Nephron (organoid): ENCODE measurements around the gene GOT2.

Experiments
- H3K27ac Mint-ChIP-seq, 3 experiments: 2 replicates each; pipeline ENCODE4 v1.8.0; 2020; ENCODE audit warnings: mixed read lengths in 3 of 3, mild to moderate bottlenecking in 2 of 3, moderate library complexity in 1 of 3
- H3K27me3 Mint-ChIP-seq: 2 replicates; pipeline ENCODE4 v1.8.0; 2021; ENCODE audit warnings: low read depth, mild to moderate bottlenecking, moderate library complexity, mixed read lengths
- H3K36me3 Mint-ChIP-seq: 2 replicates; pipeline ENCODE4 v1.8.0; 2020; ENCODE audit warnings: low read depth, mixed read lengths
- H3K4me1 Mint-ChIP-seq: 2 replicates; pipeline ENCODE4 v1.8.0; 2020; ENCODE audit warnings: mixed read lengths
- H3K4me3 Mint-ChIP-seq, 3 experiments: 2 replicates each; pipeline ENCODE4 v1.8.0; 2020; ENCODE audit warnings: mild to moderate bottlenecking in 3 of 3, mixed read lengths in 3 of 3, moderate library complexity in 2 of 3
- H3K9me3 Mint-ChIP-seq: 2 replicates; pipeline ENCODE4 v1.8.0; 2020; ENCODE audit warnings: mixed read lengths
- TF ChIP-seq, protein P1 (sequence below), 3 experiments: fragments of 200-600 bp; sonication (generic); IDR thresholded peaks; one replicate each; pipeline ENCODE4 v1.5.0; 2021; ENCODE audit warnings: antibody characterized with exemption in 3 of 3; ENCODE audit not compliant: unreplicated experiment in 3 of 3

The GOT2 gene

GRCh38 chr16:58684001-58684353, 50.1 kb downstream of the GOT2 start:
- TF ChIP-seq, protein P1, sequence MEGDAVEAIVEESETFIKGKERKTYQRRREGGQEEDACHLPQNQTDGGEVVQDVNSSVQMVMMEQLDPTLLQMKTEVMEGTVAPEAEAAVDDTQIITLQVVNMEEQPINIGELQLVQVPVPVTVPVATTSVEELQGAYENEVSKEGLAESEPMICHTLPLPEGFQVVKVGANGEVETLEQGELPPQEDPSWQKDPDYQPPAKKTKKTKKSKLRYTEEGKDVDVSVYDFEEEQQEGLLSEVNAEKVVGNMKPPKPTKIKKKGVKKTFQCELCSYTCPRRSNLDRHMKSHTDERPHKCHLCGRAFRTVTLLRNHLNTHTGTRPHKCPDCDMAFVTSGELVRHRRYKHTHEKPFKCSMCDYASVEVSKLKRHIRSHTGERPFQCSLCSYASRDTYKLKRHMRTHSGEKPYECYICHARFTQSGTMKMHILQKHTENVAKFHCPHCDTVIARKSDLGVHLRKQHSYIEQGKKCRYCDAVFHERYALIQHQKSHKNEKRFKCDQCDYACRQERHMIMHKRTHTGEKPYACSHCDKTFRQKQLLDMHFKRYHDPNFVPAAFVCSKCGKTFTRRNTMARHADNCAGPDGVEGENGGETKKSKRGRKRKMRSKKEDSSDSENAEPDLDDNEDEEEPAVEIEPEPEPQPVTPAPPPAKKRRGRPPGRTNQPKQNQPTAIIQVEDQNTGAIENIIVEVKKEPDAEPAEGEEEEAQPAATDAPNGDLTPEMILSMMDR (IDR thresholded peaks at IDR 0.05; ENCODE audit: unreplicated experiment in 3 of 3): no peak
- H3K4me1 Mint-ChIP-seq: peaks cover 14% of the 10 kb centered on the region
- no peaks in the 10 kb centered on the region for H3K9me3 Mint-ChIP-seq
- H3K27ac Mint-ChIP-seq: peak overlapping the region in 2 of 3 experiments; percentile 13 to 25
- peak overlapping the region; percentile 88 to 94 (median 92) for H3K4me3 Mint-ChIP-seq
- H3K27me3 Mint-ChIP-seq: peaks cover 4% of the 10 kb centered on the region
- H3K36me3 Mint-ChIP-seq: peaks cover 4% of the 10 kb centered on the region

- TF ChIP-seq, protein P1 (IDR thresholded peaks at IDR 0.05; ENCODE audit: unreplicated experiment in 3 of 3): no peak
- no peaks in the 10 kb centered on the region for H3K27me3 Mint-ChIP-seq
- peaks cover 12% of the 10 kb centered on the region for H3K36me3 Mint-ChIP-seq
- no peaks in the 10 kb centered on the region for H3K9me3 Mint-ChIP-seq
- no peak overlapping the region for H3K27ac Mint-ChIP-seq
- peaks cover 12% of the 10 kb centered on the region for H3K4me1 Mint-ChIP-seq
- no peak overlapping the region for H3K4me3 Mint-ChIP-seq
These were observed 54.4 kb downstream of the GOT2 start for GRCh38 chr16:58679763-58680162.

- Mint-ChIP-seq H3K4me3 (no peak overlapping the region), H3K4me1 (peaks cover 5% of the 10 kb centered on the region), H3K27ac (no peak overlapping the region), H3K9me3 (no peaks in the 10 kb centered on the region), H3K27me3 (no peaks in the 10 kb centered on the region), H3K36me3 (peaks cover 13% of the 10 kb centered on the region)
- TF ChIP-seq, protein P1 (IDR thresholded peaks at IDR 0.05; ENCODE audit: unreplicated experiment in 3 of 3): no peak
These were observed 55.4 kb downstream of the GOT2 start for GRCh38 chr16:58678716-58679115.

- Mint-ChIP-seq H3K9me3 (no peaks in the 10 kb centered on the region), H3K4me1 (peaks cover under 1% of the 10 kb centered on the region), H3K36me3 (peaks cover 13% of the 10 kb centered on the region), H3K4me3 (no peak overlapping the region), H3K27me3 (no peaks in the 10 kb centered on the region), H3K27ac (no peak overlapping the region)
- TF ChIP-seq, protein P1 (IDR thresholded peaks at IDR 0.05; ENCODE audit: unreplicated experiment in 3 of 3): no peak
These were observed 55.8 kb downstream of the GOT2 start for GRCh38 chr16:58678269-58678668.

DNA sequence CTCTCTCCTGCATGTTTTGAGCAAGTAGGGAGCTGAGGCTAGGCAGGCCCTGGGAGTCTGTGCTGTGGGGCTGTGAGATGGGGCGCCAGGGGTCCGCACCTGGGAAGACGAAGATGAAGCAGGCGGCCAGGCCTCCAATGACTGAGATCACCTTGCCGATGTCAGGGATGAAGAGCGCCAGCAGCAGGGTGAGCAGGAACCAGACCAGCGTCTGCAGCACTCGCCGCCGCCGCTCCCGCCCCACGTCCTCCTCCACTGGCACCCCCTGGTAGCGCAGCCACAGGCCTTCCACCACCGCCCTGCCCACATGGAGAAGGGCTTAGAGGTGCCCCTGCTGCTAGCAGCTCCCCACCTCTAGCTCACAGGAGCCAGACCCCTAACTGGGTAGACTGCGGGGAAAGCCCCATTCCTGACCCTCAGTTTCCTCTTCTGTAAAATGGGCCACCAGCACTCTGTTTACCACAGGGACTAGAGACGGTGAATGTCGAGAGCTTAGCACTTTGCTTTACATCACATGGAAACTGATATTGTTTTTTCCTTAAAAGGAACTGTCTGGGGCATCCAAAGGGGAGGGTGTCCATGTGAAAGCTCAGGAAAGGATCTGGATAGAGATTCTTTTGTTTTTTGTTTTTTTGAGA, 63.1 kb downstream of the GOT2 start:
- no peaks in the 10 kb centered on the region for H3K9me3 Mint-ChIP-seq
- no peaks in the 10 kb centered on the region for H3K27me3 Mint-ChIP-seq
- no peak overlapping the region for H3K4me3 Mint-ChIP-seq
- H3K36me3 Mint-ChIP-seq: peaks cover 35% of the 10 kb centered on the region
- no peaks in the 10 kb centered on the region for H3K4me1 Mint-ChIP-seq
- TF ChIP-seq, protein P1 (IDR thresholded peaks at IDR 0.05; ENCODE audit: unreplicated experiment in 3 of 3): no peak
- H3K27ac Mint-ChIP-seq: no peak overlapping the region

GRCh38 chr16:58670177-58670576, 63.9 kb downstream of the GOT2 start:
- Mint-ChIP-seq H3K9me3 (no peaks in the 10 kb centered on the region), H3K36me3 (peaks cover 31% of the 10 kb centered on the region), H3K4me3 (no peak overlapping the region), H3K4me1 (no peaks in the 10 kb centered on the region), H3K27me3 (no peaks in the 10 kb centered on the region), H3K27ac (no peak overlapping the region)
- TF ChIP-seq, protein P1 (IDR thresholded peaks at IDR 0.05; ENCODE audit: unreplicated experiment in 3 of 3): no peak
